Measurements from ENCODE around the gene SLC8A3.

GRCh38 chr14:70009961-70010360 is 178.8 kb downstream of the SLC8A3 start:
- TF ChIP-seq EZH2phosphoT487 (IDR thresholded peaks at IDR 0.05; ENCODE audit: borderline replicate concordance, low read depth, low read length) (no peak), CTCF (conservative IDR thresholded peaks at IDR 0.05; ENCODE audit: low read length) (no peak)
